Suprapubic skin (tissue), 4 donors: Measurements from ENCODE around the gene MRPL24. TPM values are rescaled to one million over a fixed set of nuclear protein-coding genes. Genes with fewer than 3 reads are reported as not detected.

Experiments
- DNase-seq, 2 donors: peaks; one replicate each; pipeline ENCODE4 v3.0.0-alpha.2; 2019; ENCODE audit warnings: low spot score in 2 of 2
- H3K27ac ChIP-seq: fragments of 200-600 bp; sonication (generic); one replicate; pipeline ENCODE4 v1.5.1; 2019
- H3K27me3 ChIP-seq: fragments of 200-600 bp; sonication (generic); one replicate; pipeline ENCODE4 v1.5.1; 2019
- H3K36me3 ChIP-seq: fragments of 200-600 bp; sonication (generic); one replicate; pipeline ENCODE4 v1.5.1; 2019
- H3K4me1 ChIP-seq: fragments of 200-600 bp; sonication (generic); one replicate; pipeline ENCODE4 v1.5.1; 2019
- H3K4me3 ChIP-seq: fragments of 200-600 bp; sonication (generic); one replicate; pipeline ENCODE4 v1.5.1; 2019; ENCODE audit warnings: mild to moderate bottlenecking
- H3K9me3 ChIP-seq: fragments of 200-600 bp; sonication (generic); one replicate; pipeline ENCODE4 v1.5.1; 2019
- CTCF ChIP-seq, 2 donors: fragments of 200-600 bp in 1 of 2; fragments of 450-650 bp in 1 of 2; sonication (generic) in 1 of 2; IDR thresholded peaks; one replicate each; pipeline ENCODE4 v1.5.1; 2016 to 2019; ENCODE audit warnings: antibody characterized with exemption in 2 of 2, mild to moderate bottlenecking in 1 of 2, moderate library complexity in 1 of 2
- EP300 ChIP-seq: sonication (generic); formaldehyde crosslinking; IDR thresholded peaks from one replicate; pipeline ENCODE4 v1.6.1; 2017; ENCODE audit warnings: antibody characterized with exemption
- POLR2A ChIP-seq, 2 donors: fragments of 450-650 bp; IDR thresholded peaks; one replicate each; pipeline ENCODE4 v1.6.1; 2017; ENCODE audit warnings: antibody characterized with exemption in 2 of 2, mild to moderate bottlenecking in 2 of 2, moderate library complexity in 2 of 2
- POLR2AphosphoS5 ChIP-seq, 3 donors: sonication (generic); formaldehyde crosslinking; IDR thresholded peaks; one replicate each; pipeline ENCODE4 v1.6.1; 2017; ENCODE audit warnings: antibody characterized with exemption in 3 of 3
- WGBS: methylation state at CpG from one replicate; pipeline ENCODE4 v1.1.5; 2018; 5-methylcytosine and 5-hydroxymethylcytosine counted together
- total RNA-seq, 4 donors: library from RNA; depleted of rRNA; stranded (reverse); fragments of >200 nt; gene quantifications; one replicate each; pipeline ENCODE4 v1.1.0, GENCODE V29; 2016

The MRPL24 gene
- total RNA-seq, 4 donors from 2014 or later: 33.6 to 66.6 (median 55.0) TPM

- Histone ChIP-seq H3K27me3 (no peaks in the 10 kb centered on the region), H3K4me1 (peaks cover 71% of the 10 kb centered on the region), H3K4me3 (peak overlapping the region; percentile 96), H3K9me3 (no peaks in the 10 kb centered on the region), H3K27ac (peak overlapping the region; percentile 99), H3K36me3 (peaks cover 5% of the 10 kb centered on the region)
- DNase-seq: no peak
- 1% methylated on average over 7 of the region's 8 CpGs for WGBS
- no peak for TF ChIP-seq POLR2AphosphoS5 (IDR thresholded peaks at IDR 0.05)
- TF ChIP-seq EP300: no peak
- TF ChIP-seq CTCF (IDR thresholded peaks at IDR 0.05): no peak
- TF ChIP-seq POLR2A (IDR thresholded peaks at IDR 0.05): no peak
Measured at GRCh38 chr1:156749419-156750118, 8.7 kb upstream of the MRPL24 start.

GRCh38 chr1:156748670-156749418 lies 8.0 kb upstream of the MRPL24 start:
- peak overlapping the region; percentile 96 for H3K4me3 ChIP-seq
- H3K4me1 ChIP-seq: peaks cover 72% of the 10 kb centered on the region
- no peak for TF ChIP-seq POLR2A (IDR thresholded peaks at IDR 0.05)
- TF ChIP-seq CTCF (IDR thresholded peaks at IDR 0.05): no peak
- no peak for TF ChIP-seq EP300
- no peak for TF ChIP-seq POLR2AphosphoS5 (IDR thresholded peaks at IDR 0.05)
- H3K9me3 ChIP-seq: no peaks in the 10 kb centered on the region
- DNase-seq: peak in 1 of 2 donors; percentile 85
- H3K27me3 ChIP-seq: no peaks in the 10 kb centered on the region
- peak overlapping the region; percentile 99 for H3K27ac ChIP-seq
- 5% methylated on average over 9 of the region's 9 CpGs for WGBS
- peaks cover 12% of the 10 kb centered on the region for H3K36me3 ChIP-seq

GRCh38 chr1:156747742-156748669 lies 7.1 kb upstream of the MRPL24 start:
- Histone ChIP-seq H3K27ac (peak overlapping the region; percentile 99), H3K27me3 (no peaks in the 10 kb centered on the region), H3K4me3 (peak overlapping the region; percentile 96), H3K4me1 (peaks cover 64% of the 10 kb centered on the region), H3K9me3 (no peaks in the 10 kb centered on the region), H3K36me3 (peaks cover 21% of the 10 kb centered on the region)
- DNase-seq: no peak
- 9% methylated on average over 6 of the region's 8 CpGs for WGBS
- TF ChIP-seq POLR2A (IDR thresholded peaks at IDR 0.05): no peak
- no peak for TF ChIP-seq POLR2AphosphoS5 (IDR thresholded peaks at IDR 0.05)
- TF ChIP-seq EP300: no peak
- no peak for TF ChIP-seq CTCF (IDR thresholded peaks at IDR 0.05)

DNA sequence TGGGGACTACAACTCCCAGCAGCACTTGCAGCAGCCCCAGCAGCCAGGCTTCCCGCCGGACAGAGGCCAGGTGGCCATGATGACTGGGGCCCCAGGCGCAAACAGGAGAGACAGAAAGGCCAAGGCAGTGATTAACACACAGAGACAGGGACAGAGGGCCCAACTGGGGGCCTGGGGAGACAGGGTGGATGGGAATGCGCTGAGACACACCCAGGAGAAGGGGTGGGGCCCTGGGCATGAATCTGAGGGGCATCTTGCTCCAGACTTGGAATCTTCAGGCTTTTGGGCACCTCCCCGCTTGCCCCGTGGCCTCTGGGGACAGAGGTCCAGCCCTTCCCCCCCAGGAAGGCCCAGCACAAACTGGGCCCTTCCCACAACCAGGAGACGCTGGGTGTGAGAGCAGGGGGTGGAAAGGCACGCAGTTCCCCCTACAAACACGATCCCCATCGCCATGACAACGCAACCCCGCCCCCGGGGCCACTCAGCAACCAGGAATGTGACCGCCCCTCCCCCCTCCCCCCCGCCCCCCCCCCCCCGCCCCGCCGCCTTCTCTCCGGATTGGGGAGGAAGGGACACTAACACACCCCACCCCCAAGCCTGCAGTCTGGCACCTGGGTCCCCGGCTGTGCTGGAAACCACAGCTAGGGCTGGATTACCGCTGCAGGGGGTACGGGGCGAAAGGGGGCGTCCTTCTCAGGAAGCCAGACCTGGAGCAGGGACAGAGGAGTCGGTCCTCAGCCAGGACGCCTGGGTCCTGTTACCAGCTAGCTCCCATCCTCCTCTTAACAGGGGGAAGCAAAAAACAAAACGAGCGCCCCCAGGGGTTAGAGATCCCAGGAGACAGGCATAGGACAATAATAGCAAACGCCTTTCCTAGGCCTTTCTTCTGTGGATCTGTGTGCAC lies 6.1 kb upstream of the MRPL24 start:
- TF ChIP-seq EP300: no peak
- peak in 2 of 3 donors; percentile 50 to 62 for TF ChIP-seq POLR2AphosphoS5 (IDR thresholded peaks at IDR 0.05)
- peak in 1 of 2 donors; percentile 6 for TF ChIP-seq CTCF (IDR thresholded peaks at IDR 0.05)
- TF ChIP-seq POLR2A (IDR thresholded peaks at IDR 0.05): peak in 1 of 2 donors; percentile 34
- no peaks in the 10 kb centered on the region for H3K27me3 ChIP-seq
- H3K27ac ChIP-seq: peak overlapping the region; percentile 99
- H3K36me3 ChIP-seq: peaks cover 31% of the 10 kb centered on the region
- 1% methylated on average over 12 of the region's 29 CpGs for WGBS
- DNase-seq: peak; percentile 98 to 99
- peaks cover 55% of the 10 kb centered on the region for H3K4me1 ChIP-seq
- H3K4me3 ChIP-seq: peak overlapping the region; percentile 96
- no peaks in the 10 kb centered on the region for H3K9me3 ChIP-seq
